Right atrium auricular region (tissue), 2 donors: ENCODE data around the gene MYH11. TPM values are rescaled to one million over a fixed set of nuclear protein-coding genes. Genes with fewer than 3 reads are reported as not detected.

ENCODE experiments used
- DNase-seq: peaks from one replicate; pipeline ENCODE4 v3.0.0-alpha.2; 2019; ENCODE audit warnings: low spot score
- H3K27ac ChIP-seq, 2 donors: fragments of 200-600 bp; sonication (generic); 1 replicate in 1 of 2; 2 replicates in 1 of 2; pipeline ENCODE4 v1.5.1; 2016 to 2019
- H3K27me3 ChIP-seq, 2 donors: fragments of 200-600 bp; sonication (generic); one replicate each; pipeline versions ENCODE4 v1.5.1 to v1.6.0; 2017 to 2019
- H3K36me3 ChIP-seq: fragments of 200-600 bp; sonication (generic); one replicate; pipeline ENCODE4 v1.5.1; 2016
- H3K4me1 ChIP-seq, 2 donors: fragments of 200-600 bp; sonication (generic); one replicate each; pipeline versions ENCODE4 v1.5.1 to v1.6.0; 2017 to 2019
- H3K4me3 ChIP-seq, 2 donors: fragments of 200-600 bp; sonication (generic); 1 replicate in 1 of 2; 2 replicates in 1 of 2; pipeline ENCODE4 v1.5.1; 2017 to 2019; ENCODE audit warnings: mild to moderate bottlenecking in 1 of 2, moderate library complexity in 1 of 2
- H3K9me3 ChIP-seq, 2 donors: fragments of 200-600 bp; sonication (generic); one replicate each; pipeline ENCODE4 v1.5.1; 2019
- CTCF ChIP-seq, 2 donors: fragments of 200-600 bp; sonication (generic); IDR thresholded peaks; one replicate each; pipeline ENCODE4 v1.5.1; 2019; ENCODE audit warnings: antibody characterized with exemption in 2 of 2
- total RNA-seq, 2 donors: library from RNA; depleted of rRNA; stranded (reverse); fragments of >200 nt; gene quantifications; one replicate each; pipeline ENCODE4 v1.1.0, GENCODE V29; 2016

Gene MYH11
- total RNA-seq, 2 donors from 2014 or later, result 60.8 to 89.0 TPM

GRCh38 chr16:15891508-15891907 lies 34.7 kb upstream of the MYH11 start:
- DNase-seq, result no peak
- Histone ChIP-seq H3K27ac (no peak overlapping the region), H3K9me3 (no peaks in the 10 kb centered on the region), H3K36me3 (no peaks in the 10 kb centered on the region), H3K27me3 (no peaks in the 10 kb centered on the region), H3K4me1 (peaks cover 0 to 19% of the 10 kb centered on the region in 2 donors), H3K4me3 (no peak overlapping the region)
- no peak for TF ChIP-seq CTCF (IDR thresholded peaks at IDR 0.05)

GRCh38 chr16:15888072-15888976 lies 31.5 kb upstream of the MYH11 start, which contains the start of gene CEP20:
CEP20 (minus strand) TSS chr16:15888603; CDS start chr16:15888585, 18 bp downstream.
- TF ChIP-seq CTCF (IDR thresholded peaks at IDR 0.05), result peak in 1 of 2 donors; percentile 38
- DNase-seq, result peak; percentile 100
- peaks cover 0 to 32% of the 10 kb centered on the region in 2 donors for H3K4me1 ChIP-seq
- H3K36me3 ChIP-seq, result no peaks in the 10 kb centered on the region
- peak within 1 kb of the TSS; percentile 59 to 72 for H3K4me3 ChIP-seq
- no peaks in the 10 kb centered on the region for H3K9me3 ChIP-seq
- H3K27ac ChIP-seq, result peak within 1 kb of the TSS; percentile 74 to 81
- no peaks in the 10 kb centered on the region for H3K27me3 ChIP-seq

GRCh38 chr16:15887283-15887682 lies 30.5 kb upstream of the MYH11 start:
- H3K36me3 ChIP-seq, result no peaks in the 10 kb centered on the region
- peaks cover 0 to 32% of the 10 kb centered on the region in 2 donors for H3K4me1 ChIP-seq
- H3K9me3 ChIP-seq, result no peaks in the 10 kb centered on the region
- no peak for TF ChIP-seq CTCF (IDR thresholded peaks at IDR 0.05)
- H3K4me3 ChIP-seq, result peak overlapping the region in 1 of 2 donors; percentile 72
- H3K27me3 ChIP-seq, result no peaks in the 10 kb centered on the region
- no peak overlapping the region for H3K27ac ChIP-seq
- DNase-seq, result no peak

- no peak for TF ChIP-seq CTCF (IDR thresholded peaks at IDR 0.05)
- H3K27ac ChIP-seq, result no peak overlapping the region
- peaks cover 2% of the 10 kb centered on the region for H3K36me3 ChIP-seq
- H3K27me3 ChIP-seq, result no peaks in the 10 kb centered on the region
- H3K9me3 ChIP-seq, result no peaks in the 10 kb centered on the region
- H3K4me3 ChIP-seq, result no peak overlapping the region
- no peak for DNase-seq
- peaks cover 0 to 32% of the 10 kb centered on the region in 2 donors for H3K4me1 ChIP-seq
These were observed 29.2 kb upstream of the MYH11 start for GRCh38 chr16:15886078-15886477.

- Histone ChIP-seq H3K36me3 (peaks cover 7% of the 10 kb centered on the region), H3K9me3 (no peaks in the 10 kb centered on the region), H3K27me3 (no peaks in the 10 kb centered on the region), H3K27ac (no peak overlapping the region), H3K4me3 (no peak overlapping the region), H3K4me1 (peaks cover 0 to 32% of the 10 kb centered on the region in 2 donors)
- no peak for DNase-seq
- no peak for TF ChIP-seq CTCF (IDR thresholded peaks at IDR 0.05)
These were observed 28.8 kb upstream of the MYH11 start for GRCh38 chr16:15885560-15886001.
